Suprapubic skin (tissue), 4 donors: ENCODE data around the gene SIGLEC12. TPM values are rescaled to one million over a fixed set of nuclear protein-coding genes. Genes with fewer than 3 reads are reported as not detected.

Source experiments
- DNase-seq, 2 donors: peaks; one replicate each; pipeline ENCODE4 v3.0.0-alpha.2; 2019; ENCODE audit warnings: low spot score in 2 of 2
- H3K27ac ChIP-seq: fragments of 200-600 bp; sonication (generic); one replicate; pipeline ENCODE4 v1.5.1; 2019
- H3K27me3 ChIP-seq: fragments of 200-600 bp; sonication (generic); one replicate; pipeline ENCODE4 v1.5.1; 2019
- H3K36me3 ChIP-seq: fragments of 200-600 bp; sonication (generic); one replicate; pipeline ENCODE4 v1.5.1; 2019
- H3K4me1 ChIP-seq: fragments of 200-600 bp; sonication (generic); one replicate; pipeline ENCODE4 v1.5.1; 2019
- H3K4me3 ChIP-seq: fragments of 200-600 bp; sonication (generic); one replicate; pipeline ENCODE4 v1.5.1; 2019; ENCODE audit warnings: mild to moderate bottlenecking
- H3K9me3 ChIP-seq: fragments of 200-600 bp; sonication (generic); one replicate; pipeline ENCODE4 v1.5.1; 2019
- EP300 ChIP-seq: sonication (generic); formaldehyde crosslinking; IDR thresholded peaks from one replicate; pipeline ENCODE4 v1.6.1; 2017; ENCODE audit warnings: antibody characterized with exemption
- POLR2A ChIP-seq, 2 donors: fragments of 450-650 bp; IDR thresholded peaks; one replicate each; pipeline ENCODE4 v1.6.1; 2017; ENCODE audit warnings: antibody characterized with exemption in 2 of 2, mild to moderate bottlenecking in 2 of 2, moderate library complexity in 2 of 2
- POLR2AphosphoS5 ChIP-seq, 3 donors: sonication (generic); formaldehyde crosslinking; IDR thresholded peaks; one replicate each; pipeline ENCODE4 v1.6.1; 2017; ENCODE audit warnings: antibody characterized with exemption in 3 of 3
- WGBS: methylation state at CpG from one replicate; pipeline ENCODE4 v1.1.5; 2018; 5-methylcytosine and 5-hydroxymethylcytosine counted together
- total RNA-seq, 4 donors: library from RNA; depleted of rRNA; stranded (reverse); fragments of >200 nt; gene quantifications; one replicate each; pipeline ENCODE4 v1.1.0, GENCODE V29; 2016
- TF ChIP-seq, protein P1 (sequence below), 2 donors: fragments of 200-600 bp in 1 of 2; fragments of 450-650 bp in 1 of 2; sonication (generic) in 1 of 2; IDR thresholded peaks; one replicate each; pipeline ENCODE4 v1.5.1; 2016 to 2019; ENCODE audit warnings: antibody characterized with exemption in 2 of 2, mild to moderate bottlenecking in 1 of 2, moderate library complexity in 1 of 2

The SIGLEC12 gene
- total RNA-seq, 4 donors from 2014 or later, result not detected

DNA sequence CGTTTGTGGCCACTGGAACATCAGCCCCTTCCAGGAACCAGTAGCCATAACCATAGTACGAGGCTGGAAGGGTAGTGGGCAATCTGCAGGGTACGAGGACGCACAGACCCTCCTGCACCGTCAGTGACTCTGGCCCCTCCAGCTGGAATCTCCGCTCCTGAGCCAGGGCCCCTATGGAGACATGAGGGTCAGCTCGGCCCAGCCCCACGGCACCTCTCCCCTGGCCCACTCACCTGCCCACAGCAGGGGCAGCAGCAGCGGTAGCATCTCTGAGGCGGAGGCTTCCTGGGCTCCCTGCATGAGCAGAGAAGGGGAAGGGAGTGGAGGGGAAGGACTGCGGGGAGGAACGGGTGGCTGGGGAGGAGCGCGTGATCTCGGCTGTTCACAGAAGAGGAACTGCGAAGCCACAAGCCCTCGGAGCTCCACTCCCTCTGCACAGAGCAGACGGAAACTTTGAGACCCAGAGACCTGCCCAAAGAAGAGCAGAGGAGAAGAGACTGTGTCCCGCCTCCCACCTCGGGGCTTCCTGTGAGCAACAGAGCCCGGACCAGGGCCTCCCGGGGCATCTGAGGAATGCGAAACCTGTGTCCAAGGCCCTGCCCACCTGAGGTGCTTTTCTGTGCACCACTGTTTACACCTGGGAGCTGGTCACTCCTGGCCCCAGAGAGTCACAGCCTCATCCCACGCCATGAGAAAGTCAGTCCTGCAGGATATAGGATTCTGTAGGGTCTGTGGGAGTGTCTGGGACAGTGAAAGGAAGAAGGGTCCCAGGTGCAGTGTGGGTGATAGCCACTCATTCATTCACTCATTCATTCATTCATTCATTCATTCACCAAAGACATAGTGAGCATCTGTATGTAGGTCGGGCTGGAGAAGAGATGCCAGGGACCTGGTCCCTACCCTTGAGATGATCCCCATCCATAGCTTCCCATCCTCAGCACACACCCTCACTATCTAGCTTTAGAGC is 30.0 kb upstream of the SIGLEC12 start, which contains the start of gene SIGLEC6:
SIGLEC6 (minus strand) TSS at position 322 of the 967 bp plus-strand sequence; CDS start at position 300, 22 bp downstream.
- no peak for DNase-seq
- no peak for TF ChIP-seq POLR2AphosphoS5 (IDR thresholded peaks at IDR 0.05)
- Histone ChIP-seq H3K4me1 (no peaks in the 10 kb centered on the region), H3K4me3 (no peak within 1 kb of the TSS), H3K36me3 (no peaks in the 10 kb centered on the region), H3K27ac (no peak within 1 kb of the TSS), H3K27me3 (peaks cover 20% of the 10 kb centered on the region), H3K9me3 (no peaks in the 10 kb centered on the region)
- WGBS, result 32% methylated on average over 18 of the region's 25 CpGs

DNA sequence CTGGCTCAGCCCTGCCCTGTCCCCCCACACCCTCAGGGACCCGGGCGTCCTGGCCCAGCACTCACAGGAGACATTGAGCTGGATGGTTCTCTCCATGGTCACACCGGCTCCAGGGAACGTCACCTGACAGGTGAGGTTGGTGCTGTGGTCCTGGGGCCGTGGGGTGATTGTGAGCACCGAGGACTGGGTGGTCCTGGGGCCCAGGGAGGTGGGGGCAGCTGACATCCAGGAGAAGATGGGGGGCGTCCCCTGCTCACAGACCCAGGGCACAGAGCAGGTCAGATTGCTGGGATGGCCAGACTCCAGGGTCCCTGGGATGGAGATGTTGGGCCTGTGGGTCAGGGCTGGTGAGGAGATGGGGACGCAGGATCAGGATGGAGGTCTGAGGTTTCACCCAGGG is 29.0 kb upstream of the SIGLEC12 start:
- peaks cover 20% of the 10 kb centered on the region for H3K27me3 ChIP-seq
- no peak overlapping the region for H3K27ac ChIP-seq
- H3K9me3 ChIP-seq, result no peaks in the 10 kb centered on the region
- no peak overlapping the region for H3K4me3 ChIP-seq
- no peak for DNase-seq
- 90% methylated on average over 6 of the region's 8 CpGs for WGBS
- H3K36me3 ChIP-seq, result no peaks in the 10 kb centered on the region
- TF ChIP-seq POLR2A (IDR thresholded peaks at IDR 0.05) (no peak), POLR2AphosphoS5 (IDR thresholded peaks at IDR 0.05) (no peak), EP300 (no peak)
- TF ChIP-seq, protein P1, sequence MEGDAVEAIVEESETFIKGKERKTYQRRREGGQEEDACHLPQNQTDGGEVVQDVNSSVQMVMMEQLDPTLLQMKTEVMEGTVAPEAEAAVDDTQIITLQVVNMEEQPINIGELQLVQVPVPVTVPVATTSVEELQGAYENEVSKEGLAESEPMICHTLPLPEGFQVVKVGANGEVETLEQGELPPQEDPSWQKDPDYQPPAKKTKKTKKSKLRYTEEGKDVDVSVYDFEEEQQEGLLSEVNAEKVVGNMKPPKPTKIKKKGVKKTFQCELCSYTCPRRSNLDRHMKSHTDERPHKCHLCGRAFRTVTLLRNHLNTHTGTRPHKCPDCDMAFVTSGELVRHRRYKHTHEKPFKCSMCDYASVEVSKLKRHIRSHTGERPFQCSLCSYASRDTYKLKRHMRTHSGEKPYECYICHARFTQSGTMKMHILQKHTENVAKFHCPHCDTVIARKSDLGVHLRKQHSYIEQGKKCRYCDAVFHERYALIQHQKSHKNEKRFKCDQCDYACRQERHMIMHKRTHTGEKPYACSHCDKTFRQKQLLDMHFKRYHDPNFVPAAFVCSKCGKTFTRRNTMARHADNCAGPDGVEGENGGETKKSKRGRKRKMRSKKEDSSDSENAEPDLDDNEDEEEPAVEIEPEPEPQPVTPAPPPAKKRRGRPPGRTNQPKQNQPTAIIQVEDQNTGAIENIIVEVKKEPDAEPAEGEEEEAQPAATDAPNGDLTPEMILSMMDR (IDR thresholded peaks at IDR 0.05), result no peak
- no peaks in the 10 kb centered on the region for H3K4me1 ChIP-seq

DNA sequence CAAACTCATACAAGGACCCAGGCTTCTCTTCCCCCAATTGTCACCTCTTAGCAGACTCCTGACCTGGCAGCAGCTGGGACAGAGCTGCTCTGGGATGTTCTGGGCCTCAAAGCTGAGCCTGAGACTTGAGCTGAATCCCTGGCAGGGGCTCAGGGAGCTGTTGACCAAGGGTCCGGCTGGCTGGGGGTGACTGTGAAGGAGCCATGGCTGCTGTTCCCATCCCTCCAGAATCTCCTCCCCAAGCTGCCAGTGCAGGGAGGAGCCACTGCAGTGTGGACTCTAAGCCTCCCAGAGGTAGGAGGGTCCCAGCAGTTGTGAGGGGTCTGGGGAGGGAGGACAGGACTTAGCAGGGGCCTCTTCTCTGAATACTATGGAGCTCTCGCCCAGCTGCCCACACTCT is 27.7 kb upstream of the SIGLEC12 start:
- H3K27me3 ChIP-seq, result peaks cover 21% of the 10 kb centered on the region
- DNase-seq, result no peak

DNA sequence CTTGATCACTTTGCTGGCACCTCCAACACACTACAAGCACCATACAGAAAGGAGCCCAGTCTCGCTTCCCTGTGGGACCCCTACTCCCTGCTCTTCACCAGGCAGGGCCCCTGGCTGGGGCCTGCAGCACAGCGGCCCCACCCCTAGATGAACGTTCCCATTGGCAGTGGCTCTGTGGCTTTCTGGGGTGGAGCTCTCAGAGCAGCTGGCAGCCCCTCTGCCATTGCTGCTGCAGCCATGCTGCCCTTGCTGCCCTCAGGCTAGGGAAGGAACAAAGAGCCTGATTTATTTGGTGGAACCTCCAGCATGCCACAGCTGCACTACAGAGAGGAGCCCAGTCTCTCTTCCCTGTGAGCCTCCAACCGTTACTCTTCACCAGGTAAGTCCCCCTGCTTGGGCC is 24.1 kb upstream of the SIGLEC12 start:
- H3K27me3 ChIP-seq, result peaks cover 9% of the 10 kb centered on the region
- TF ChIP-seq POLR2A (IDR thresholded peaks at IDR 0.05) (no peak), POLR2AphosphoS5 (IDR thresholded peaks at IDR 0.05) (no peak), EP300 (no peak)
- TF ChIP-seq, protein P1 (IDR thresholded peaks at IDR 0.05), result no peak
- H3K9me3 ChIP-seq, result no peaks in the 10 kb centered on the region
- H3K4me1 ChIP-seq, result no peaks in the 10 kb centered on the region
- 13% methylated on average over 1 of the region's 4 CpGs for WGBS
- H3K27ac ChIP-seq, result no peak overlapping the region
- no peaks in the 10 kb centered on the region for H3K36me3 ChIP-seq
- DNase-seq, result no peak
- H3K4me3 ChIP-seq, result no peak overlapping the region

More for the DNA sequence above, 27.7 kb upstream of the SIGLEC12 start:
- TF ChIP-seq EP300, result no peak
- TF ChIP-seq POLR2A (IDR thresholded peaks at IDR 0.05), result no peak
- TF ChIP-seq, protein P1 (IDR thresholded peaks at IDR 0.05), result no peak
- no peak for TF ChIP-seq POLR2AphosphoS5 (IDR thresholded peaks at IDR 0.05)
- WGBS, result no CpG with 5 or more reads among the region's 2 CpGs
- no peak overlapping the region for H3K27ac ChIP-seq
- no peak overlapping the region for H3K4me3 ChIP-seq
- no peaks in the 10 kb centered on the region for H3K4me1 ChIP-seq
- H3K36me3 ChIP-seq, result no peaks in the 10 kb centered on the region
- no peaks in the 10 kb centered on the region for H3K9me3 ChIP-seq

DNA sequence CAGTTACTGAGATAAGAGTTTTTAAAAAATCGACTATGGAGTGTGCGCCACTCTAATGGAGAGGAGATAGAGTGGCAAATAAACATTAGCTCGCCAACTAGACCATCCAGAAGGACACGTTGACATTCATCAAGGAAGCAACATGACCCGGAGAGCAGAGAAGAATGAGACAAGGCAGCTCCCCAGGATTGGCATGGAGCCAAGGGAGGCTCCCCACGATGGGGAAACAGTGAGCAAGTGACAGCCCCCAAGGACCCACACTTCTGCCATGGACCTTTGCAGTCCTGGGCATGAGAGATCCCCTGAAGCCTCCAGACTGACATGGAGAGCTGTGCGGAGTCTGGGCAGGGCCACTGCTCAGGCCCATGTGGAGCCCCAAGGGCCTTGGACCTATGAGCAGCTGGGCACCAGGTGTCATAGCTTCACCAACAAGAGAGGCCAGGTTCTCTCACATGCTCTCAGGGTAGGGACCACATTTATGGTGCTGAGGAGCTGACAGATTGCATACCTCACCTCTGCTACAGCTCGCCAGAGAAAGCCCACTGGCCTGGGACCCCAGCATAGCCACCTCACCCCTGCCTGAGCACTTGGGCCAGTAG is 23.2 kb upstream of the SIGLEC12 start:
- WGBS, result 65% methylated on average over 7 of the region's 8 CpGs
- TF ChIP-seq POLR2A (IDR thresholded peaks at IDR 0.05) (no peak), POLR2AphosphoS5 (IDR thresholded peaks at IDR 0.05) (no peak), EP300 (no peak)
- TF ChIP-seq, protein P1 (IDR thresholded peaks at IDR 0.05), result no peak
- no peak overlapping the region for H3K4me3 ChIP-seq
- no peaks in the 10 kb centered on the region for H3K36me3 ChIP-seq
- H3K27ac ChIP-seq, result no peak overlapping the region
- no peaks in the 10 kb centered on the region for H3K4me1 ChIP-seq
- H3K9me3 ChIP-seq, result no peaks in the 10 kb centered on the region
- H3K27me3 ChIP-seq, result peaks cover 9% of the 10 kb centered on the region
- no peak for DNase-seq
